ENCODE data around the gene CD34.

CD34 gene

DNA sequence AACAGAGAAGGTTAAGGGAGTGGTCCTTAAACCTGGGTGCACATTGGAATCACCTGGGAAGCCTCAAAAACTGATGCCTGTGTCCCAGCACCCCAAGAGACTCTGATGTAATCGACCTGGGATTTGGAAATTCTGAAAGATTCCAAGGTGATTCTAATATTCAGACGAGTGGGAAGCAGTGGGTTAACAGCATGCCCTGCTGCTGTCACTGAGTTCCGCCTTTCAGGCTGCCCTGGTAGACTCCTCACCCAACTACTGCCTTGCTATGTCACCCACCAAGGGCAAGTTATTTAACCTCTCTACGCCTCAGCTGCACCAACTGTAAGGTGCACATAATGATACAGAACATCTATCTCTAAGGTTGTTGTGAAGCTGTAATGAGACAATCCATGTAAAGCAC is 59.2 kb downstream of the CD34 start:
- ATAC-seq = no peak

GRCh38 chr1:207850621-207851407 is 60.1 kb downstream of the CD34 start:
- no peak for ATAC-seq

- no peak for ATAC-seq
Observed at GRCh38 chr1:207849646-207850045, 61.3 kb downstream of the CD34 start.

- ATAC-seq = no peak
Observed at GRCh38 chr1:207849016-207849415, 61.9 kb downstream of the CD34 start.

DNA sequence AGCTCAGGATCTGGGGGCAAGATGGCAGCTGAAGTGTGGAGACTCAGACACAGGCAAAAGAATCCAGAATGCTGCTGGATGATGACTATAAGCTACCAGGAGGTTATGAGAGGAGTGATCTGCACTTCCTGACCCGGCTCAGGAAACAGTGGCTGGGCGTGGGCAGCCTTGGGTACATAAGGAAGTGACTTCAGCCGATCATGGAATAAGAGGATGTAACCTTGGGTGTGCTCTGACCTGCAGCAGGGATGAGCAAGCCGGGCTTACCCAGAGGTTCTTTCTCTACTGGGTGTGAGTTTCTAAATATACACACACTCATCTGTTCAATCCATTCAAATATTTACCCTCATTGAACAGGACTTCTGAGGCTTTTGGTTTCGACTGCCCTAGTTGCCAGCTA is 62.7 kb downstream of the CD34 start:
- peak; percentile 78 to 85 for ATAC-seq

GRCh38 chr1:207847116-207847515 is 63.8 kb downstream of the CD34 start:
- no peak for ATAC-seq

GRCh38 chr1:207845109-207845508 is 65.8 kb downstream of the CD34 start:
- ATAC-seq = no peak

DNA sequence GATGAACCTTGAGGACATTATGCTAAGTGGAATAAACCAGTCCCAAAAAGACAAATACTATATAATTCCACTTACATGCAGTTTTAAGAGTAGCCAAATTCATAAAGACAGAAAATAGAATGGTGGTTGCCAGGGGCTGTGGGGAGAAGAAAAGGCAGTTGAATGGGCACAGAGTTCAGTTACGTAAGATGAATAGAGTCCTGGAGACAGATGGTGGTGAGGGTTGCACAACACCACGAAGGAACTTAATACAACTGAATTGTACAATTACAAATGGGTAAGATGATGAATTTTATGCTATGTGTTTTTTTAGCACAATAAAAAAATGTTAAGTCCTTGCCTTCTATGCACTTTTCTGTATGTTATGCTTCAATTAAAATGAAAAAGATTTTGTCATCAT is 66.6 kb downstream of the CD34 start:
- ATAC-seq = no peak

DNA sequence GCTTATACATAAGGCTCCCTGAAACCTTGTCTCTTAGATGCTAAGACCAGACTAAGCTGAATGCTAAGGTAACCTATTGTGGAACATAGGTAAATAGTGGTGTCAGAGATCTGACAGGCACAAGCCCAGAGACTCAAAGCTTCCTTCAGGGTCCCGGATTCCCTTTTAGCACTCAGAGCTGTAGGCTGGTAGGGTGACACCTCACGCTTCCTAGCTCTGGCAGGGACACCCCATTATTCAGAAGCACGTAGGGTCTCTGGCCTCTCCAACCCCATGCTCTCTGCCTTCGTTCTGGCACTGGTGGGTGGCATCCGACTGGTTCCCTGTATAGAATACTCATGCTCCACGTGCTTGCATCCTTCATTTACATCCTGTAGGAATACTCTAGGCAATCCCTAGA is 68.4 kb downstream of the CD34 start:
- no peak for ATAC-seq

DNA sequence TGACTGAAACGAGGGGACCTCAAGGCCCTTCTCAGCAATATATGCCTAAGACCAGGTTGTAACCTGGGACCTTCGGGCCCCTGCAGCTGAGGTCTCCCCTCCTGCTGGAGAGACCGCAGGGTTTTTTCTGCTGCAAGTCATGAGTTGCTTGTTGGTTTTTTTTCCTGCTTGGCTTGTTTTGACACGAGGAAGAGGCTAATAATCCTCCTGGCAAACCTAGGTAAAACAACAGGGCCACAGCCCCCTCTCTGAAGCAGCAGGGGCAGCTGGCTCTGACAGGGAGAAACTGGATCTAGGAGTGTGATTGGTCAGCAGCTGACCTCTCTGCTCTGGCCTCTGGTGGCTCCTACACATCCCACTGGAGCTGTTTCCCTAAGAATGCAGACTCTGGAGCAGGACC is 69.0 kb downstream of the CD34 start:
- no peak for ATAC-seq

- ATAC-seq = no peak
Observed at GRCh38 chr1:207841293-207841692, 69.6 kb downstream of the CD34 start.

DNA sequence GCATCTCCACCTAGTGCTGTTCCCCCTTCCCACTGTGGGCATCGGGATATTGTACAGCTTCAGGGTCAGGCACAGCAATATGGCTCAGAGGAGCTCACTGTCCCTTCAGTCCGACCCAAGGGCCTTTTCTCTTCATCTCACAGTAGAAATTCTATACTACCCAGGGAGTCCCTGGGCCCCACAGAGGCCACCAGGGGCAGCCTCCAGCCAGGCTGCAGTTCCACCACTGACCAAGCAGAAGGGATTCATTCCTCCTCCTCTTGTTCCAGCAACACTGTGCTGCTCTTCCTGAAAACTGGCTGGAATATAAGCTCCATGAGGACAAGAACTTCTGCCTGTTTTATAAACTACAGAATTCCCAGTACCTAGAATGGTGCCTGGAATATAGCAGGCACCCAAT is 70.5 kb downstream of the CD34 start:
- no peak for ATAC-seq

DNA sequence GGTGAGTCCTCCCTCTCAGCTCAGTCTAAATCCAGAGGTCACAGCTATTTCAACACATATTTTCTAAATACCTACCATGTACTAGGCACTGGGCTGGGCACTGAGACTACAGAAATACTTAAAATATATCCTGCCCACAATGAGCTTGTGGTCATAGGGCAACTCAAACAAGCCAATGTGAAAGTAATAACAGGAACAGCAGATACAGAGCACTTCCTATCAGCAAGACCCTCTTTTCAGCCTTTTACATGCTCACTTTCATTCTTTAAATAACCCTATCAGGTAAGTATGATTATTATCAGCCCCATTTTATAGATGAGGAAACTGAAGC is 71.9 kb downstream of the CD34 start:
- peak; percentile 25 to 48 for ATAC-seq

DNA sequence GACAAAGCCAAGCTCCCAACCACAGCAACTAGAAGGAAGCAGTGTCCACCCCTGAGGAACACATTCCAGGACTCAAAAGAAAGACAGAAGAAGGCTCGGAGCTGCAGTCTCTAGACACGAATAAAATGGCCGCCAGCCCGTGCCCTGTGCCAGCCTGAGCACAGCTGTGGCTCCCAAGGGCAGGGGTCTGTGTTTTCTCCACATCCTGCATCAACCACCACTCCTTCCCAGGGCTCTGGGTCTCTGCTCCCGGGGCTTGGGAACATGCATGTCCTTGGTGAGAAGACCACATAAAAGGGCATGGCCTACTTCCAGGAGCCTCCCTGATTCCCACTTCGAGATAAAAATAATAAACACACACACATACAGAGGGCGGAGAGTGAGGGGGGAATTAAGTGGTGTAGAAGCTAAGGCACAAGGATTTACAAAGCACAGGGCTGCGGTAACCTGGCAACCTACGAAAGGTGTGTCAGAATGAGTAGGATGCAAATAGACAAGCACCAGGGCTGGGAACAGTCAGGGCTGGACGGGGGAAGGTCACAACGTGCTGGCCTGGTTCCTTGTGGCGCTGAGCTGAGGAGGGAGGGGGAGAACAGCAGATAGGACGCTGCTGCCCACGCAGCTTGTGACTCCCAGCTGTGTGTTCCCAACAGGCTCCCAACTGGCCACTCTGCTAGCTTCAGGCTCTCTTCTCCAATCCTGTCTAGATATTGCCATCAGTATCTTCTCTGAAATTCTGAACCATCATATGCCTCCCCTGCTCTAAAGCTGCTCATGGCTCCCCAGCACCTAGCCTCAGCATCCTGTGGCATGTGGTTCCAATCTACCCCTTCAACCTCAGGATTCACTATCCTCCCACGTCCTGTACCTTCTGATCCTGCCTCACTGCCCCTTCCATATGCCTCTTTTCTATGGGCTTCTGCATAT is 72.5 kb downstream of the CD34 start:
- ATAC-seq = no peak

DNA sequence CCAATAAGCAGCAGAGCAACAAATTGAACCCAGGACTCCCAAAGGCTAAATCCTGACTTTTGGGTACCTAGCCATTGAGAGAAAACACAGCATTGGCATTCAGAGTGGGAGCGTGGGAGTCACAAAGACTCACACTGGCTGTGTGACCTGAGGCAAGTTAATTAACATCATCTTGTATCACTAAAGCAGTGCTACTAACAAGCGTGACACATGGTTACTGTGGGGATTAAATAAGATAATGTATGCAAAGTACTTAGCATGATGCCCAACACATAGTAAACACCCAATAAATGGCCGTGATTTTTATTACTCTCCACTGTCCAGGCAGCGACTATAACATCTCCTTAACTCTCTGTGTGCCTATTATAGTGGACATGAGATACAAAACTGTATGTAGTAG is 73.3 kb downstream of the CD34 start:
- ATAC-seq = no peak

DNA sequence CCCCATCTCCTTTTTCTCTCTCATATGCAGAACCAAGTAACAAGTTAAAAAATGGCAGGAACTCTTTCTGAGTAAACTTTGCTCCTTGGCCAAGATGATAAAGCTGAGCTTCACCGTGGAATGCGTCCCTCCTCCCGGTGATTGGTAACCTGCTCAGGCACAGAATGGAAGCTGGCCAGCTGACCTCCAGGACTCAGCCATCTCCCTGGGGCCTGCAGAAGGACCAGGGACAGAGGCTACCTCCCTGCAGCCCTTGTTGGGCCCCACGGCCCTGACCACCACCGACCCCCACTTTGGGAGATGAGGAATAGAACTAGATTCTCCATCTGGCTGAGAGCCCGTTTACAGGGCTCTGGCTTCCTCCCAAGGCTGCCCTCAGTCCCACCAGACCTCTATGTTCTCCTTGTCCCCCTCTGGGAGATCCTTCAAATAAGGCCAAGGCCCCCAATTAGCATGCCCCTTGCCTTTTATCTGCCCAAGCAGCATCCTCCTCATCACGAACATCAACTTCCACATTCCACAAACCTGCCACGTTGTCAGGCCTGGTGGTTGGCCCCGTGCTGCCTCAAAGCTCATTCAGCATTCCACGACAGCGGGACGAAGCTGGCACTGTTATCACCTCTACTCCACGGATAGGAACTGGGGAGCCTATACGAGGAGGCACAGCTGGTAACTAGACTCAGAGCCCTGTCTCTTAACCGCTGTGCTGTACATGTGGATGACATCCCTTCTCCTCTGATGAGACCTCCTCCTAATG is 74.2 kb downstream of the CD34 start:
- no peak for ATAC-seq

DNA sequence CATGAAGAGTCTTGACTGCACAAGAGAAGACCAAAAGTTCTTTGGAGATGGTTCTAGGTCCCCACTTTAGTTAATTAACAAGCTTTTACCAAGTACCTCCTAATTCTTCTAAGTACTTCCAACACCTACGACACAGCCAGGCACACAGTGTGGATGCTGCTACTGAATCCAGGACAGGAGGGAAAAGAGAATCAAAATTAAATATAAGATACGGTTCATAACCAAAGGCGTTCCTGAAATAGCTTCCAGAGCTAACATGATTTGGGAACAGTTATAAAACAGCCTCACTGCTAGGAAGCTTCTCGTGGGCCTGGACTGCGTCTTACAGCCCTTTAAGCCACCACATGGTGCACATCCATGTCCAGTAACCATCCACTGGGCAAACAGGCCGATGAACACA is 75.0 kb downstream of the CD34 start:
- no peak for ATAC-seq

GRCh38 chr1:207833956-207834660 is 76.8 kb downstream of the CD34 start:
- ATAC-seq = no peak

DNA sequence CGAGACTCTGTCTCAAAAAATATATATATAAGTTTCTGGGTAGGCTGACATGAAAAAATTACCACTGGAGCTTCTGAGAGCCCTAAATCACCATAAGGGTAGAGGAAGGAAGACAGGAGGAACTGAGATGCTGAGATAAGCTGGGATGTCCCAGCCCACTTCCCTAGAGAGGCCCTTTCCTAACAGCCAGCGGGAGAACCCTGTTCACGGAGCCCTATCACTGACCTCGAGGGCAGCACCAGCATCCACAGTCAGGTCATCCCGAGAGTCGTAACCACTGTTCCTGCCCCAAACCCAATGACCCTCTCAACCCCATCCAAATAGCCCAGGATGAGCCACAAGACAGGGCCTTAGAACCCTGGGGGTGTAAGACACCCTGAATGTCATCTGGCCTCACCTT is 77.5 kb downstream of the CD34 start:
- no peak for ATAC-seq

GRCh38 chr1:207832796-207833195 is 78.1 kb downstream of the CD34 start:
- ATAC-seq = no peak

DNA sequence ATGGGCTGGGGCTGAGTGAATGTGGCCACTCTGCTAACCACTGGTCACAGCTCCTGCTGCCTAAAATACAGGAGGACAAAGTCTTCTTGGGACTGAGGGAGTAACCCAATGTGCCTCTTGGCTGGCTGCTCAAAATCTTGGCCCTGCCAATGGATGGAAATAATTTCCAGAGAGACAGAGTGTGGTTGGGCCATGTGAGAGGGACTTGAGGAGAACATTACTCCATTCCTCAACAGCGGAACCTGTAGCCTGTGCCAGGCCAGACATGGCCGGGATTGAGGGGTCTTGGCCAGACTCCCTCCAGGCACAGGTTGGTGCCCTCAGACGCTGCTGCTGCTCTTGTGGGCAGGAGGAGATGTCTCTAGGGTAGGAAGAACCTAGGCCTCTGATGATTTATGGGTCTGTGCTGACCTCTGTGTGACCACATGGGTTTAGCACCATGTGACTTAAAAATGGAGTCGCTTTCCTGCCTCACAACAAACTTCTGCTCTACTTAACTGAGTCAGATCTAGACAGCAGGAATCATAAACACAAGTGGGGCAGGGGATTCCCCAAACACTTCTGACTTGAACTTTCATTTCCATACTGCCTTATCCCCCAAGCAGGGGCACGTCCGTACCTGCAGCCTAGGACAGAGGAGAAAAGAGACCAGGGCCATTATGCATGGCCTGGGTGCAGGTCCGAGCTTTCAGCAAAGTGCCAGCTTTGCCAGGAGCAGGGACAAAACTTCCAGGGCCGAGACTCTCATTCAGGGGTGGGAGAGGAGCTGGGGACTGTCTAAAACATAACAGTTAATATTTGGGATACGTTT is 79.2 kb downstream of the CD34 start:
- ATAC-seq = peak; percentile 91 to 92
